Chondrocyte (in vitro differentiated cells): Measurements from ENCODE around the gene IMPDH2. TPM values are rescaled to one million over a fixed set of nuclear protein-coding genes. Genes with fewer than 3 reads are reported as not detected.

Experiments
- DNase-seq: peaks from one replicate; pipeline ENCODE4 v3.0.0; 2021; ENCODE audit warnings: mixed read lengths, low spot score
- H3K27ac Mint-ChIP-seq: one replicate; pipeline ENCODE4 v1.8.0; 2021; ENCODE audit warnings: mild to moderate bottlenecking, moderate library complexity, mixed read lengths; ENCODE audit not compliant: unreplicated experiment
- H3K27me3 Mint-ChIP-seq: 2 replicates; pipeline ENCODE4 v1.8.0; 2021; ENCODE audit warnings: low read depth, mixed read lengths
- H3K36me3 Mint-ChIP-seq: 2 replicates; pipeline ENCODE4 v1.8.0; 2021; ENCODE audit warnings: low read depth, mixed read lengths
- H3K4me1 Mint-ChIP-seq: 2 replicates; pipeline ENCODE4 v1.8.0; 2021; ENCODE audit warnings: low read depth, mild to moderate bottlenecking, mixed read lengths
- H3K4me3 Mint-ChIP-seq: one replicate; pipeline ENCODE4 v1.8.0; 2021; ENCODE audit warnings: mild to moderate bottlenecking, moderate library complexity, mixed read lengths; ENCODE audit not compliant: unreplicated experiment
- H3K9me3 Mint-ChIP-seq: 2 replicates; pipeline ENCODE4 v1.8.0; 2021; ENCODE audit warnings: low read depth, mixed read lengths
- long read RNA-seq: library from polyadenylated mRNA; stranded (forward); transcript quantifications from one replicate; pipeline ENCODE4 v2.0.0, GENCODE V29; 2021
- total RNA-seq: library from RNA; stranded (reverse); gene quantifications from 3 replicates; pipeline ENCODE4 v1.2.1, GENCODE V29; 2021
- TF ChIP-seq, protein P1 (sequence below): fragments of 200-600 bp; sonication (generic); IDR thresholded peaks from 2 replicates; pipeline ENCODE4 v1.5.0; 2021; ENCODE audit warnings: antibody characterized with exemption, mild to moderate bottlenecking, moderate library complexity

Gene IMPDH2
- total RNA-seq, result 133 to 199 TPM (median 140 TPM) in 3 replicates
- long read RNA-seq, transcript IMPDH2-201 (14 exons, 1,643 nt), result major isoform, 92 of 136 reads
- long read RNA-seq, partial matches to known transcripts, result 5 of 136 reads
- long read RNA-seq, other reads (novel, unspliced or antisense), result 38 of 136 reads

DNA sequence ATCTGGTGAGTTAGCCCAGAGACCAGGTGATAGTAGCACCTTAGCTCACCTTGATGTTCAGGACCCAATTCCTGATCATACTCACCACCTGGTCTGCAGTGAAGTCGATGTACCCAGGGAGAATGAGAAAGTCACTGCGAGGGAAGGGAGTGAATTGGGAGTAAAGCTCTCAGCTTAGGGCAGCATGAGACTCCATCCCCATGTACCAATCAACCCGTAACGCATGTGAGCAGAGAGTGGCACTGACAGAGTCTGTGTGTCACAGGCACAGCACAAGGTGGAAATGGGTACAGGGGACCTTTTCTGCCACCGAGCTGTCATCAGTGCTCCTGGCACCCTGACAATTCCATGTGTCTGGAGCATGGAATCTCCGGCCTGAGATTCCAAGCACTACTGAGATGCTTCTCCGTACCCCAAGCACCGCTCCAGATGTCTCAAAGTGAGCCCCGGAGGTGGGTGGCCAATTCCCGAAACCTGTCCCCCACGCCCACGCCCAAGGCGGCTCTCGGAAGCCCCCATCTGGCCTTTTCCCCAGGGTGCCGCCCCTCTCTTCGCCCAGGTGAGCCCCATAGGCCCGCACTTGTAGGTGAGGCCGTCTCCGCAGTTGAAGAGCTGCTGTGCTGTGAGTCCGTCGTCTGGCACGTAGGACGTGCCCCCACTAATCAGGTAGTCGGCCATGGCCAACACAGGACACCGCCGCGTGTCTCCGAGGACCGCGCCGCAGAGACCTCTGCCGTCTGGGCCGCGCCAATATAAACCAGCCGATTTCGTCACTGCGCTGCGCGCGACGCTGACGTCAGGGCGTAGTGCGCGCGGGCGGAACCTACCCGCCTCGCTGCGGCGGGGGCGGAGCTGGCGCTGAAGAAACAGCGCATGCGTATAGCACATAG lies at the start of gene IMPDH2:
IMPDH2 (minus strand) TSS at position 726 of the 890 bp plus-strand sequence; CDS start at position 678, 48 bp downstream.
- DNase-seq, result peak; percentile 97
- TF ChIP-seq, protein P1, sequence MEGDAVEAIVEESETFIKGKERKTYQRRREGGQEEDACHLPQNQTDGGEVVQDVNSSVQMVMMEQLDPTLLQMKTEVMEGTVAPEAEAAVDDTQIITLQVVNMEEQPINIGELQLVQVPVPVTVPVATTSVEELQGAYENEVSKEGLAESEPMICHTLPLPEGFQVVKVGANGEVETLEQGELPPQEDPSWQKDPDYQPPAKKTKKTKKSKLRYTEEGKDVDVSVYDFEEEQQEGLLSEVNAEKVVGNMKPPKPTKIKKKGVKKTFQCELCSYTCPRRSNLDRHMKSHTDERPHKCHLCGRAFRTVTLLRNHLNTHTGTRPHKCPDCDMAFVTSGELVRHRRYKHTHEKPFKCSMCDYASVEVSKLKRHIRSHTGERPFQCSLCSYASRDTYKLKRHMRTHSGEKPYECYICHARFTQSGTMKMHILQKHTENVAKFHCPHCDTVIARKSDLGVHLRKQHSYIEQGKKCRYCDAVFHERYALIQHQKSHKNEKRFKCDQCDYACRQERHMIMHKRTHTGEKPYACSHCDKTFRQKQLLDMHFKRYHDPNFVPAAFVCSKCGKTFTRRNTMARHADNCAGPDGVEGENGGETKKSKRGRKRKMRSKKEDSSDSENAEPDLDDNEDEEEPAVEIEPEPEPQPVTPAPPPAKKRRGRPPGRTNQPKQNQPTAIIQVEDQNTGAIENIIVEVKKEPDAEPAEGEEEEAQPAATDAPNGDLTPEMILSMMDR, result peak; percentile 53
- H3K4me1 Mint-ChIP-seq, result peaks cover 50% of the 10 kb centered on the region

GRCh38 chr3:49076646-49077045 lies 47.4 kb upstream of the IMPDH2 start:
- Mint-ChIP-seq H3K4me3 (no peak overlapping the region), H3K4me1 (no peaks in the 10 kb centered on the region), H3K27ac (no peak overlapping the region), H3K36me3 (peaks cover 26% of the 10 kb centered on the region), H3K27me3 (no peaks in the 10 kb centered on the region), H3K9me3 (no peaks in the 10 kb centered on the region)
- peak; percentile 19 for DNase-seq
- TF ChIP-seq, protein P1, result no peak

More for the DNA sequence above, at the start of gene IMPDH2:
- H3K9me3 Mint-ChIP-seq, result no peaks in the 10 kb centered on the region
- peak within 1 kb of the TSS; percentile 99 for H3K27ac Mint-ChIP-seq
- H3K4me3 Mint-ChIP-seq, result peak within 1 kb of the TSS; percentile 94
- H3K27me3 Mint-ChIP-seq, result no peaks in the 10 kb centered on the region
- peaks cover 33% of the 10 kb centered on the region for H3K36me3 Mint-ChIP-seq

- Mint-ChIP-seq H3K27ac (no peak overlapping the region), H3K36me3 (peaks cover 27% of the 10 kb centered on the region), H3K9me3 (no peaks in the 10 kb centered on the region), H3K27me3 (no peaks in the 10 kb centered on the region), H3K4me3 (no peak overlapping the region), H3K4me1 (no peaks in the 10 kb centered on the region)
- TF ChIP-seq, protein P1, result no peak
- no peak for DNase-seq
Measured at GRCh38 chr3:49076116-49076515, 46.9 kb upstream of the IMPDH2 start.

GRCh38 chr3:49058011-49058410 lies 28.8 kb upstream of the IMPDH2 start:
- H3K27ac Mint-ChIP-seq, result no peak overlapping the region
- peaks cover 23% of the 10 kb centered on the region for H3K36me3 Mint-ChIP-seq
- H3K4me1 Mint-ChIP-seq, result peaks cover 6% of the 10 kb centered on the region
- TF ChIP-seq, protein P1, result no peak
- no peak for DNase-seq
- no peaks in the 10 kb centered on the region for H3K27me3 Mint-ChIP-seq
- H3K9me3 Mint-ChIP-seq, result no peaks in the 10 kb centered on the region
- H3K4me3 Mint-ChIP-seq, result no peak overlapping the region

GRCh38 chr3:49057268-49057667 lies 28.1 kb upstream of the IMPDH2 start:
- H3K4me1 Mint-ChIP-seq, result peaks cover 6% of the 10 kb centered on the region
- TF ChIP-seq, protein P1, result no peak
- no peak for DNase-seq
- no peaks in the 10 kb centered on the region for H3K9me3 Mint-ChIP-seq
- H3K36me3 Mint-ChIP-seq, result peaks cover 27% of the 10 kb centered on the region
- H3K4me3 Mint-ChIP-seq, result no peak overlapping the region
- H3K27me3 Mint-ChIP-seq, result no peaks in the 10 kb centered on the region
- H3K27ac Mint-ChIP-seq, result peak overlapping the region; percentile 12
